ENCODE results near the gene ZAR1.

ZAR1 gene

DNA sequence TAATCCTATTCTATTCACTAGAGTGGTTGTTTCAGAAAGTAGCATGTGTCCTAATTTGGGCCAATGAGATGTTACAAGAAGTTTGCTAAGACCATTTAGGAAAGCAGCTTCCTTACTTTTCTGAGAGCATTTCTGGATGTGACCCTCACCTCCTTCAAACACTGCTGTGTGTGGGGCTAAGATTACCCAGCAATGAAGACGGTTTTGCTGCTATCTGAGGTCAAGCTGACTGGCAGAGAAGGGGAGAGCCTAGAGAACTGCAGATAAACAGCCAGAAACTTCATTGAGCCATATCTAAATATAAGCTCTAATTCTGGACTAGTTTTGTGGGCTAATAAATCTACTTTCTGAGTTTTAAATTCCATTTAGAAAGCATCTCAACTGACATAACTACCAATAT, 36.4 kb downstream of the ZAR1 start:
- H3K9ac ChIP-seq (ENCODE audit: low read depth, low read length): no peak overlapping the region
- H3K4me3 ChIP-seq (ENCODE audit: low read length): no peak overlapping the region
- H3K27me3 ChIP-seq (ENCODE audit: insufficient read depth, low read length): no peaks in the 10 kb centered on the region
- no peak overlapping the region for H3K27ac ChIP-seq (ENCODE audit: low read length)
- no peaks in the 10 kb centered on the region for H3K9me3 ChIP-seq (ENCODE audit: insufficient read depth, low read depth, low read length)
- H3K36me3 ChIP-seq (ENCODE audit: insufficient read depth, low read depth, low read length): peaks cover 95% of the 10 kb centered on the region
- H3K4me1 ChIP-seq (ENCODE audit: insufficient read depth, low read length): no peaks in the 10 kb centered on the region

DNA sequence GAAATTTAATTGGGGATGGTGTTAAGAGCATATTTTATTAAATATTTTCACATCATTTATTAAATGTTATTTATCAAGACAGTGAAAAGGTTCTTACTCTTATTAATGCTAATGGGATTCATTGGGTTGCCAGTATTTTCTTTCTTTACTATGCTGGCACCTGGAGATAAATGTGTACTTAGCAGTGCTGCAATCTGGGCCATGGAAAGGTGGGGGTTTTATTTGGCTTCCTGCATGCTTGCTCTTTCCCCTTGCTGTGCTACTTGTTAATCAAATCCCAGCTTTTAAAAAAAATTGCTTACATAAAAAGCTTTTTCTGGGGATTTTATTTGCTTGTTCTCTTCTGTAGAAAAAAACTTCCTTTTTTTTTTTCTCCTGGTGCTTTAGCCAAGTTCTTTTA, 48.3 kb downstream of the ZAR1 start:
- H3K27ac ChIP-seq (ENCODE audit: low read length): no peak overlapping the region
- peaks cover 12% of the 10 kb centered on the region; the same call in 1 of the 2 replicates for H3K4me1 ChIP-seq (ENCODE audit: insufficient read depth, low read length)
- H3K9ac ChIP-seq (ENCODE audit: low read depth, low read length): no peak overlapping the region
- no peaks in the 10 kb centered on the region for H3K9me3 ChIP-seq (ENCODE audit: insufficient read depth, low read depth, low read length)
- peaks cover 72% of the 10 kb centered on the region for H3K36me3 ChIP-seq (ENCODE audit: insufficient read depth, low read depth, low read length)
- H3K4me3 ChIP-seq (ENCODE audit: low read length): no peak overlapping the region
- no peaks in the 10 kb centered on the region for H3K27me3 ChIP-seq (ENCODE audit: insufficient read depth, low read length)

DNA sequence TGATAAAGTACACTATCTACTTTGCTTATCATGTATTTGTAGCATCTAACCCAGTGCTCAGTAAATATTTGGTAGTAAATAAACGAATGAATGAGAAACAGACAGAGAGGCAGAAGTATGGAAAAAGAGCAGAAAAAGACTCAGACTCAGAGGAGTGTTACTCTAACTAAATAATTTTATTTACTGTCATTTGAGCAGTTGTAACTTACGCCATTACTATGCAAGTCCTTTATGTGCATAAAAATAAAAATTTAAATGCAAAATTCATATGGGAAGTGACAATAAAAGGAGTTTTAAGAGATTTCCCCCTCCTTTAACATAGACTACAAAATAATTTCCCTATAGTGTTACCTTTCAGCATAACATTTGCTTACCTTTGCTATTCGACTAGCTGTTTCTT, 49.5 kb downstream of the ZAR1 start:
- Histone ChIP-seq H3K27ac (ENCODE audit: low read length) (no peak overlapping the region), H3K4me1 (ENCODE audit: insufficient read depth, low read length) (peaks cover 12% of the 10 kb centered on the region; the same call in 1 of the 2 replicates), H3K36me3 (ENCODE audit: insufficient read depth, low read depth, low read length) (peaks cover 73% of the 10 kb centered on the region), H3K9me3 (ENCODE audit: insufficient read depth, low read depth, low read length) (no peaks in the 10 kb centered on the region), H3K27me3 (ENCODE audit: insufficient read depth, low read length) (no peaks in the 10 kb centered on the region), H3K9ac (ENCODE audit: low read depth, low read length) (no peak overlapping the region), H3K4me3 (ENCODE audit: low read length) (no peak overlapping the region)

DNA sequence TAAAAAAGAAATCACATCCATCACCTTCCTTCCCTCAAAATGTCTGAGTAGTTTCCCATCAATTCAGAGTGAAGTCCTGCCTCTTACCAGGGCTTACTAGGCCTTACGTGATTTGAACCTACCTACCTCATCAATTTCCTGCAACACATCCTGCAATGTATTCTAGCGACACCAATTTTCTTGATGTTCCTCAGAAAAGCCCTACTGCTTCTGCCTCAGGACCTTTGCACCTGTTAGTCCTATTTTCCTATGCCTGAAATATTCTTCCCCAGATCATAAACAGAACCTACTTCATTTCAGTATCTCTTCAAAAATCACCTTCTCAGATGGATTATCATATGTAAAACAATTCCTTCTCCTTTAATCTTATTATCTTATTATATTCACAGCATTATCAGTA, 52.8 kb downstream of the ZAR1 start:
- no peaks in the 10 kb centered on the region for H3K9me3 ChIP-seq (ENCODE audit: insufficient read depth, low read depth, low read length)
- peaks cover 12% of the 10 kb centered on the region; the same call in 1 of the 2 replicates for H3K4me1 ChIP-seq (ENCODE audit: insufficient read depth, low read length)
- peaks cover 82% of the 10 kb centered on the region for H3K36me3 ChIP-seq (ENCODE audit: insufficient read depth, low read depth, low read length)
- H3K4me3 ChIP-seq (ENCODE audit: low read length): no peak overlapping the region
- H3K27ac ChIP-seq (ENCODE audit: low read length): no peak overlapping the region
- H3K9ac ChIP-seq (ENCODE audit: low read depth, low read length): no peak overlapping the region
- no peaks in the 10 kb centered on the region for H3K27me3 ChIP-seq (ENCODE audit: insufficient read depth, low read length)

DNA sequence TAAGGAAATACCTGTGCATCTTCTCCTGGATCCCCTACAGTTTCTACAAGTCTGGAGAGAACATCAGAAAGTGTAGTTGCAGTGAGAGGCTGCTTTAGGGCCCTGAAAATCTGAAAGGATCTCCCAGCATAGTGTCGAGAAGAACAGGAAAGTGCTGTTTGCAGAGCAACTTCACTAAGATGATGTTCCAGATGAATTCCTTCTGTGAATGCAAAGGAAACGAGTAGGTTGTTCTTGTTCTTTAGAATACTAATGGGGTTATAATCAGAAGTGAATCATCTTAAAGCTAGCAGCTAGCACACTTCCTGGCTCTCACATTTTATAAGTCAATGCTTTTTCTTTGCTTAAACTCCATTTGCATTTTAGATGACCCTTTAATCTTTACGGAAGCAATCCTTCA, 53.7 kb downstream of the ZAR1 start:
- no peaks in the 10 kb centered on the region for H3K27me3 ChIP-seq (ENCODE audit: insufficient read depth, low read length)
- peaks cover 91% of the 10 kb centered on the region for H3K36me3 ChIP-seq (ENCODE audit: insufficient read depth, low read depth, low read length)
- no peak overlapping the region for H3K4me3 ChIP-seq (ENCODE audit: low read length)
- no peaks in the 10 kb centered on the region for H3K9me3 ChIP-seq (ENCODE audit: insufficient read depth, low read depth, low read length)
- no peak overlapping the region for H3K9ac ChIP-seq (ENCODE audit: low read depth, low read length)
- peaks cover 5% of the 10 kb centered on the region; the same call in 1 of the 2 replicates for H3K4me1 ChIP-seq (ENCODE audit: insufficient read depth, low read length)
- no peak overlapping the region for H3K27ac ChIP-seq (ENCODE audit: low read length)
